ENCODE measurements around the gene DCTN5.
A peak's percentile ranks its signal among the peaks of the same experiment; 100 is the strongest.

The DCTN5 gene

GRCh38 chr16:23687034-23687808 lies 46.0 kb downstream of the DCTN5 start:
- peaks cover 83% of the 10 kb centered on the region for H3K36me3 ChIP-seq (ENCODE audit: insufficient read depth, low read length)
- H3K4me2 ChIP-seq (ENCODE audit: insufficient read depth, low read length), result no peak overlapping the region
- DNase-seq, result no peak
- no peaks in the 10 kb centered on the region for H3K27me3 ChIP-seq (ENCODE audit: insufficient read depth, low read length, poor library complexity)
- H4K20me1 ChIP-seq (ENCODE audit: insufficient read depth, low read length), result peaks cover 20% of the 10 kb centered on the region
- peaks cover 22% of the 10 kb centered on the region for H3K79me2 ChIP-seq (ENCODE audit: insufficient read depth, low read length)
- peaks cover 10% of the 10 kb centered on the region; the same call in 1 of the 2 replicates for H3K4me1 ChIP-seq (ENCODE audit: insufficient read depth, low read length)
- no peak for ATAC-seq (ENCODE audit: insufficient read depth, low read depth)
- H3K4me3 ChIP-seq (ENCODE audit: low read depth in 1 of 2, low read length in 2 of 2), result no peak overlapping the region
- H3K9ac ChIP-seq (ENCODE audit: low read depth, low read length), result no peak overlapping the region
- no peak overlapping the region for H3K27ac ChIP-seq (ENCODE audit: low read length)
- H2AFZ ChIP-seq (ENCODE audit: low read depth, low read length), result no peak overlapping the region
- no peak for TF ChIP-seq EZH2 (IDR thresholded peaks at IDR 0.05; ENCODE audit: borderline replicate concordance, low read depth, low read length, severe bottlenecking)
- no peak for TF ChIP-seq CTCF (IDR thresholded peaks at IDR 0.05; ENCODE audit: borderline replicate concordance, extremely low read depth, low read length, poor library complexity, severe bottlenecking)
- H3K9me3 ChIP-seq (ENCODE audit: insufficient read depth, low read length, severe bottlenecking), result no peaks in the 10 kb centered on the region

GRCh38 chr16:23689442-23690187 lies 48.3 kb downstream of the DCTN5 start:
- ATAC-seq (ENCODE audit: insufficient read depth, low read depth), result no peak
- peaks cover 15% of the 10 kb centered on the region for H4K20me1 ChIP-seq (ENCODE audit: insufficient read depth, low read length)
- H3K36me3 ChIP-seq (ENCODE audit: insufficient read depth, low read length), result peaks cover 61% of the 10 kb centered on the region

GRCh38 chr16:23690771-23691482 lies 49.7 kb downstream of the DCTN5 start:
- H2AFZ ChIP-seq (ENCODE audit: low read depth, low read length), result no peak overlapping the region
- H3K4me1 ChIP-seq (ENCODE audit: insufficient read depth, low read length), result no peaks in the 10 kb centered on the region
- no peaks in the 10 kb centered on the region for H3K9me3 ChIP-seq (ENCODE audit: insufficient read depth, low read length, severe bottlenecking)
- no peaks in the 10 kb centered on the region for H3K27me3 ChIP-seq (ENCODE audit: insufficient read depth, low read length, poor library complexity)
- DNase-seq (no peak), ATAC-seq (ENCODE audit: insufficient read depth, low read depth) (peak; percentile 29)
- H3K27ac ChIP-seq (ENCODE audit: low read length), result no peak overlapping the region
- H3K79me2 ChIP-seq (ENCODE audit: insufficient read depth, low read length), result no peaks in the 10 kb centered on the region
- H3K4me3 ChIP-seq (ENCODE audit: low read depth in 1 of 2, low read length in 2 of 2), result no peak overlapping the region
- H3K4me2 ChIP-seq (ENCODE audit: insufficient read depth, low read length), result no peak overlapping the region
- TF ChIP-seq EZH2 (IDR thresholded peaks at IDR 0.05; ENCODE audit: borderline replicate concordance, low read depth, low read length, severe bottlenecking), result no peak
- TF ChIP-seq CTCF (IDR thresholded peaks at IDR 0.05; ENCODE audit: borderline replicate concordance, extremely low read depth, low read length, poor library complexity, severe bottlenecking), result no peak
- peaks cover 15% of the 10 kb centered on the region for H4K20me1 ChIP-seq (ENCODE audit: insufficient read depth, low read length)
- H3K9ac ChIP-seq (ENCODE audit: low read depth, low read length), result no peak overlapping the region
- peaks cover 52% of the 10 kb centered on the region for H3K36me3 ChIP-seq (ENCODE audit: insufficient read depth, low read length)

More at GRCh38 chr16:23689442-23690187, 48.3 kb downstream of the DCTN5 start:
- no peak for TF ChIP-seq CTCF (IDR thresholded peaks at IDR 0.05; ENCODE audit: borderline replicate concordance, extremely low read depth, low read length, poor library complexity, severe bottlenecking)
- no peak for TF ChIP-seq EZH2 (IDR thresholded peaks at IDR 0.05; ENCODE audit: borderline replicate concordance, low read depth, low read length, severe bottlenecking)
- no peak overlapping the region for H3K4me3 ChIP-seq (ENCODE audit: low read depth in 1 of 2, low read length in 2 of 2)
- H2AFZ ChIP-seq (ENCODE audit: low read depth, low read length), result no peak overlapping the region
- no peaks in the 10 kb centered on the region for H3K27me3 ChIP-seq (ENCODE audit: insufficient read depth, low read length, poor library complexity)
- no peak overlapping the region for H3K9ac ChIP-seq (ENCODE audit: low read depth, low read length)
- no peak overlapping the region for H3K4me2 ChIP-seq (ENCODE audit: insufficient read depth, low read length)
- DNase-seq, result no peak
- H3K4me1 ChIP-seq (ENCODE audit: insufficient read depth, low read length), result no peaks in the 10 kb centered on the region
- H3K79me2 ChIP-seq (ENCODE audit: insufficient read depth, low read length), result peaks cover 3% of the 10 kb centered on the region; the same call in 1 of the 2 replicates
- no peak overlapping the region for H3K27ac ChIP-seq (ENCODE audit: low read length)
- no peaks in the 10 kb centered on the region for H3K9me3 ChIP-seq (ENCODE audit: insufficient read depth, low read length, severe bottlenecking)

Measured in DND-41 (cell line).